ENCODE results near the gene CCNI.

The CCNI gene

GRCh38 chr4:77050962-77051361 lies 24.8 kb downstream of the CCNI start:
- H3K9me3 Mint-ChIP-seq, result no peaks in the 10 kb centered on the region
- H3K27me3 Mint-ChIP-seq (ENCODE audit: low read depth), result no peaks in the 10 kb centered on the region
- H3K27ac Mint-ChIP-seq, result peak overlapping the region in 1 of 3 experiments; percentile 51
- H3K4me1 Mint-ChIP-seq, result peaks cover 14% of the 10 kb centered on the region
- peaks cover 74% of the 10 kb centered on the region for H3K36me3 Mint-ChIP-seq (ENCODE audit: low read depth)
- TF ChIP-seq, protein P1, sequence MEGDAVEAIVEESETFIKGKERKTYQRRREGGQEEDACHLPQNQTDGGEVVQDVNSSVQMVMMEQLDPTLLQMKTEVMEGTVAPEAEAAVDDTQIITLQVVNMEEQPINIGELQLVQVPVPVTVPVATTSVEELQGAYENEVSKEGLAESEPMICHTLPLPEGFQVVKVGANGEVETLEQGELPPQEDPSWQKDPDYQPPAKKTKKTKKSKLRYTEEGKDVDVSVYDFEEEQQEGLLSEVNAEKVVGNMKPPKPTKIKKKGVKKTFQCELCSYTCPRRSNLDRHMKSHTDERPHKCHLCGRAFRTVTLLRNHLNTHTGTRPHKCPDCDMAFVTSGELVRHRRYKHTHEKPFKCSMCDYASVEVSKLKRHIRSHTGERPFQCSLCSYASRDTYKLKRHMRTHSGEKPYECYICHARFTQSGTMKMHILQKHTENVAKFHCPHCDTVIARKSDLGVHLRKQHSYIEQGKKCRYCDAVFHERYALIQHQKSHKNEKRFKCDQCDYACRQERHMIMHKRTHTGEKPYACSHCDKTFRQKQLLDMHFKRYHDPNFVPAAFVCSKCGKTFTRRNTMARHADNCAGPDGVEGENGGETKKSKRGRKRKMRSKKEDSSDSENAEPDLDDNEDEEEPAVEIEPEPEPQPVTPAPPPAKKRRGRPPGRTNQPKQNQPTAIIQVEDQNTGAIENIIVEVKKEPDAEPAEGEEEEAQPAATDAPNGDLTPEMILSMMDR (IDR thresholded peaks at IDR 0.05; ENCODE audit: unreplicated experiment in 3 of 3), result no peak
- H3K4me3 Mint-ChIP-seq, result no peak overlapping the region

GRCh38 chr4:77047037-77047436 lies 28.8 kb downstream of the CCNI start:
- Mint-ChIP-seq H3K27me3 (ENCODE audit: low read depth) (no peaks in the 10 kb centered on the region), H3K36me3 (ENCODE audit: low read depth) (peaks cover 54% of the 10 kb centered on the region), H3K27ac (peak overlapping the region; percentile 31 to 55 (median 46)), H3K4me1 (peaks cover 26% of the 10 kb centered on the region), H3K9me3 (no peaks in the 10 kb centered on the region), H3K4me3 (no peak overlapping the region)
- TF ChIP-seq, protein P1 (IDR thresholded peaks at IDR 0.05; ENCODE audit: unreplicated experiment in 3 of 3), result peak; percentile 25 to 44 (median 33)

- TF ChIP-seq, protein P1 (IDR thresholded peaks at IDR 0.05; ENCODE audit: unreplicated experiment in 3 of 3), result peak; percentile 33 to 37 (median 36)
- Mint-ChIP-seq H3K4me3 (no peak overlapping the region), H3K27ac (peak overlapping the region; percentile 32 to 75 (median 69)), H3K4me1 (peaks cover 26% of the 10 kb centered on the region), H3K27me3 (ENCODE audit: low read depth) (no peaks in the 10 kb centered on the region), H3K36me3 (ENCODE audit: low read depth) (peaks cover 51% of the 10 kb centered on the region), H3K9me3 (no peaks in the 10 kb centered on the region)
These were observed 30.3 kb downstream of the CCNI start for GRCh38 chr4:77045490-77045889.

DNA sequence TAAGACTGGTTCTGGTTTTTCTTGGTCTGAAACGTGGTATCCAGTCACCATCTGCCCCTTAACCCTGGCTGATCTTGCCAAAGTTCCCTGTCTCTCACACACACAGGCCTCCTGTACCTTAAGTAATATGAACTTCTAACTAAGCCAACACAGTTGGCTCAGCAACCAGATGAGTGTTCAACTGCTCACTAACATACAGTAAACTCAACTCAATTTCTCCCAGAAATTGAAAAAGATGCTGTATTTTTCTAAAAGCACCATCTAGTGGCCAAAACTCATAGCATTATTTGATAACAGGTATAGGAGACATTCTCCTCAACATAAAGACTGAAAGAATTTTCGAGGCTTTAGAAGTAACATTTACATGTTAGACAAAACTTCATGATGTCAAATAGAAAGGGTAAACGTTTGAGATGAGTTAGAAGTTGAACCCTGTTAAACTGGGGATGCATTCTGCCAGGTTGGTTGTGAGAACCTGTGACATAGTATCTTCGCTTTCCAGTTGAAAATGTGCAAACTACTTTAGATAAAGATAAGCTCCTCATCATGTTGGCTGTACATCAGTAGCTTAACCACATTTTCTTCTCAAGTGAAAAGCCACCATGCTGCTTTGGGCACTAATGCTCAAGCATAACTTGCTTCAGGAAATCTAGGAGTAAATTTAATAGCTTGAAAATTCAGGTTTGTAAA lies 31.2 kb downstream of the CCNI start:
- TF ChIP-seq, protein P1 (IDR thresholded peaks at IDR 0.05; ENCODE audit: unreplicated experiment in 3 of 3), result peak; percentile 51 to 72 (median 58)
- Mint-ChIP-seq H3K4me1 (peaks cover 26% of the 10 kb centered on the region), H3K9me3 (no peaks in the 10 kb centered on the region), H3K36me3 (ENCODE audit: low read depth) (peaks cover 49% of the 10 kb centered on the region), H3K27me3 (ENCODE audit: low read depth) (no peaks in the 10 kb centered on the region), H3K4me3 (no peak overlapping the region), H3K27ac (peak overlapping the region; percentile 56 to 75 (median 69))

DNA sequence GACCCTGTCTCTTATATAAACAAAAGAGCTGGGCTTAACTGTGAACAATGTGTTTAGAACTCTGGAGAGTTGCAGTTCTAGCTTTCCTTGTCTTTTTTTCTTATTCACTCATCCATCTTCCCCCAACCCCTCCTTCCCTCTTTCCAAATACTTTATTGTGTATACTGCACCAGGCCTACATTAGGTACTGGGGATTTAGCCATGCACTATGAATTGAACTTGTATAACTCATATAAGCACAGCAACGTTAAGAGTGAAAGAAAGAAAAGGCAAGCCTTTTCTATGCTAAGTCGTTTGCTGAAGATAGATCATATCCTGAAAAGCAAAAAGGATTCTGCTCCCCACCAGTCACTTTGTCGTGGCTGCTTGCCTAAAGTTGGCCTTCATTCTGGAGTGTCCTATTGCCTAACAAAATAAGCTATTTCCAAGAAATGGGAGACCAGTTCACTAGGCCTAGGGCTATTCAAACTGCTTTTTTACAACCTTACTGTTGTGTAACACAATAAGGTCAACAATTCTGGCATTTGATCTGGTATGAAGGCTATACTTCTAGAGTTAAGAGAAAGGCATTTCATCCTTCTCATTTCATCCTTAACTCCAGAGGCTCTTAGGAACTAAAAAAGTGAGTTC lies 32.2 kb downstream of the CCNI start:
- no peak overlapping the region for H3K4me3 Mint-ChIP-seq

More for the DNA sequence above, 32.2 kb downstream of the CCNI start:
- Mint-ChIP-seq H3K9me3 (no peaks in the 10 kb centered on the region), H3K36me3 (ENCODE audit: low read depth) (peaks cover 48% of the 10 kb centered on the region), H3K27ac (peak overlapping the region; percentile 47 to 75 (median 69)), H3K4me1 (peaks cover 26% of the 10 kb centered on the region), H3K27me3 (ENCODE audit: low read depth) (no peaks in the 10 kb centered on the region)
- TF ChIP-seq, protein P1 (IDR thresholded peaks at IDR 0.05; ENCODE audit: unreplicated experiment in 3 of 3), result no peak

All from nephron (organoid).